Right lobe of liver (tissue), 6 donors: Measurements from ENCODE around the gene TAS1R3. TPM values are rescaled to one million over a fixed set of nuclear protein-coding genes. Genes with fewer than 3 reads are reported as not detected.
A peak's percentile ranks its signal among the peaks of the same experiment; 100 is the strongest.

Experiments used
- ATAC-seq, 4 donors: fragments of 200-7000 bp; cut with Tn5 transposase; one replicate each; pipeline ENCODE4 v1.9.1; 2020; ENCODE audit warnings: mild to moderate bottlenecking in 4 of 4, moderate library complexity in 4 of 4
- DNase-seq, 3 donors: peaks; one replicate each; pipeline ENCODE4 v3.0.0-alpha.2; 2020
- H3K27ac ChIP-seq, 3 donors: fragments of 200-600 bp; one replicate each; pipeline ENCODE4 v1.8.0; 2022
- H3K27me3 ChIP-seq, 2 donors: fragments of 200-600 bp; one replicate each; pipeline ENCODE4 v1.8.0; 2022
- H3K36me3 ChIP-seq, 4 donors: fragments of 200-600 bp; sonication (generic) in 1 of 4; one replicate each; pipeline versions ENCODE4 v1.5.1 to v1.8.0; 2017 to 2022; ENCODE audit warnings: control low read depth in 1 of 4
- H3K4me1 ChIP-seq, 4 donors: fragments of 200-600 bp; sonication (generic) in 1 of 4; one replicate each; pipeline versions ENCODE4 v1.5.1 to v1.8.0; 2017 to 2022; ENCODE audit warnings: control low read depth in 1 of 4
- H3K4me3 ChIP-seq, 3 donors: fragments of 200-600 bp; one replicate each; pipeline ENCODE4 v1.8.0; 2022
- H3K9me3 ChIP-seq, 4 donors: fragments of 200-600 bp; sonication (generic) in 1 of 4; one replicate each; pipeline versions ENCODE4 v1.5.1 to v1.8.0; 2017 to 2022; ENCODE audit warnings: control low read depth in 1 of 4
- CTCF ChIP-seq, 4 donors: fragments of 200-600 bp in 3 of 4; fragments of 450-650 bp in 1 of 4; IDR thresholded peaks; one replicate each; pipeline versions ENCODE4 v1.5.1 to v1.8.0; 2016 to 2022; ENCODE audit warnings: antibody characterized with exemption in 4 of 4, mild to moderate bottlenecking in 2 of 4
- POLR2A ChIP-seq: fragments of 450-650 bp; IDR thresholded peaks from one replicate; pipeline ENCODE4 v1.6.1; 2017; ENCODE audit warnings: antibody characterized with exemption, mild to moderate bottlenecking
- WGBS: methylation state at CpG from one replicate; pipeline ENCODE4 v1.1.6; 2018; ENCODE audit warnings: low coverage, low lambda C conversion rate; ENCODE audit not compliant: insufficient coverage; ENCODE audit errors: missing lambda C conversion rate; 5-methylcytosine and 5-hydroxymethylcytosine counted together
- intact Hi-C, 2 donors: fragments of 100-400 bp; cut with DNase I; formaldehyde crosslinking; loops; one replicate each; pipeline versions ENCODE4 v1.11.2 to v1.14.1; 2022
- total RNA-seq, 6 experiments: library from RNA; depleted of rRNA in 2 of 6; stranded (reverse); fragments of >200 nt in 2 of 6; fragmentation: NEBNext Ultra II Directional in 3 of 6; extraction: Animal tissue kit (Norgen Biotek cat#: 25700) in 3 of 6; gene quantifications; one replicate each; pipeline versions ENCODE4 v1.1.0 to v1.2.4, GENCODE V29; 2016 to 2023
- donor health status: DM: no; HTN: yes; CAD: no.
- donor health status: DM: no; HTN: no; CAD: no.
- donor health status: DM: no; HTN: no; CAD: no.
- donor health status: DM: no; HTN: yes; CAD: no.
- donor health status: DM: no; HTN: yes; CAD: no.

The TAS1R3 gene
- total RNA-seq, 6 experiments from 2014 or later: 0.10 to 2.7 (median 0.33) TPM

GRCh38 chr1:1298861-1299685 is 32.0 kb upstream of the TAS1R3 start:
- TF ChIP-seq CTCF (IDR thresholded peaks at IDR 0.05) (no peak), POLR2A (no peak)
- Histone ChIP-seq H3K27ac (no peak overlapping the region), H3K4me1 (no peaks in the 10 kb centered on the region), H3K36me3 (no peaks in the 10 kb centered on the region), H3K4me3 (no peak overlapping the region), H3K27me3 (no peaks in the 10 kb centered on the region), H3K9me3 (no peaks in the 10 kb centered on the region)
- intact Hi-C loops: loop anchor here in 1 of 2 donors (10.0 kb wide), 1 partner anchor 54 kb away; the partner anchor contains the start of gene C1QTNF12
- WGBS: no CpG with 5 or more reads among the region's 30 CpGs
- ATAC-seq: peak in 1 of 4 donors; percentile 14
- no peak for DNase-seq

GRCh38 chr1:1299686-1300351 is 31.3 kb upstream of the TAS1R3 start:
- ATAC-seq (peak in 3 of 4 donors; percentile 8 to 28 (median 11)), DNase-seq (no peak)
- Histone ChIP-seq H3K27ac (no peak overlapping the region), H3K27me3 (no peaks in the 10 kb centered on the region), H3K4me1 (peaks cover 0 to 2% (median under 1%) of the 10 kb centered on the region in 4 donors), H3K4me3 (no peak overlapping the region), H3K9me3 (no peaks in the 10 kb centered on the region), H3K36me3 (no peaks in the 10 kb centered on the region)
- TF ChIP-seq POLR2A: no peak
- TF ChIP-seq CTCF (IDR thresholded peaks at IDR 0.05): peak in 2 of 4 donors; percentile 14 to 20
- 93% methylated on average over 3 of the region's 22 CpGs for WGBS
- intact Hi-C loops: loop anchor here in 1 of 2 donors (10.0 kb wide), 1 partner anchor 55 kb away; the partner anchor contains the start of gene C1QTNF12

- Histone ChIP-seq H3K9me3 (no peaks in the 10 kb centered on the region), H3K4me1 (peaks cover 0 to 7% (median 3%) of the 10 kb centered on the region in 4 donors), H3K27ac (no peak overlapping the region), H3K4me3 (no peak overlapping the region), H3K36me3 (no peaks in the 10 kb centered on the region), H3K27me3 (no peaks in the 10 kb centered on the region)
- WGBS: 84% methylated on average over 12 of the region's 12 CpGs
- DNase-seq (no peak), ATAC-seq (no peak)
- TF ChIP-seq CTCF (IDR thresholded peaks at IDR 0.05) (no peak), POLR2A (no peak)
- intact Hi-C loops: no loop called here
Observed at GRCh38 chr1:1300352-1300739, 30.7 kb upstream of the TAS1R3 start.

- Histone ChIP-seq H3K27me3 (no peaks in the 10 kb centered on the region), H3K9me3 (no peaks in the 10 kb centered on the region), H3K4me1 (peaks cover 0 to 24% (median 15%) of the 10 kb centered on the region in 4 donors), H3K27ac (no peak overlapping the region), H3K36me3 (no peaks in the 10 kb centered on the region), H3K4me3 (no peak overlapping the region)
- ATAC-seq (no peak), DNase-seq (no peak)
- intact Hi-C loops: no loop called here
- WGBS: no CpG with 5 or more reads among the region's 9 CpGs
- TF ChIP-seq POLR2A: no peak
- TF ChIP-seq CTCF (IDR thresholded peaks at IDR 0.05): peak; percentile 2 to 39 (median 30)
Observed at GRCh38 chr1:1302006-1302430, 29.1 kb upstream of the TAS1R3 start.
